Prostate gland (tissue), 2 donors: Measurements from ENCODE around the gene CREB3L1.

ENCODE experiments used
- POLR2A ChIP-seq: fragments of 450-650 bp; IDR thresholded peaks from one replicate; pipeline ENCODE4 v1.6.1; 2016; ENCODE audit warnings: antibody characterized with exemption, mild to moderate bottlenecking
- TF ChIP-seq, protein P1 (sequence below), 4 experiments: fragments of 200-600 bp in 2 of 4; fragments of 450-650 bp in 2 of 4; sonication (generic) in 2 of 4; IDR thresholded peaks; 1 replicate in 3 of 4; 2 replicates in 1 of 4; pipeline ENCODE4 v1.5.1; 2016 to 2019; ENCODE audit warnings: antibody characterized with exemption in 4 of 4, mild to moderate bottlenecking in 2 of 4, moderate library complexity in 2 of 4

GRCh38 chr11:46256540-46257001 is 20.9 kb upstream of the CREB3L1 start:
- TF ChIP-seq, protein P1, sequence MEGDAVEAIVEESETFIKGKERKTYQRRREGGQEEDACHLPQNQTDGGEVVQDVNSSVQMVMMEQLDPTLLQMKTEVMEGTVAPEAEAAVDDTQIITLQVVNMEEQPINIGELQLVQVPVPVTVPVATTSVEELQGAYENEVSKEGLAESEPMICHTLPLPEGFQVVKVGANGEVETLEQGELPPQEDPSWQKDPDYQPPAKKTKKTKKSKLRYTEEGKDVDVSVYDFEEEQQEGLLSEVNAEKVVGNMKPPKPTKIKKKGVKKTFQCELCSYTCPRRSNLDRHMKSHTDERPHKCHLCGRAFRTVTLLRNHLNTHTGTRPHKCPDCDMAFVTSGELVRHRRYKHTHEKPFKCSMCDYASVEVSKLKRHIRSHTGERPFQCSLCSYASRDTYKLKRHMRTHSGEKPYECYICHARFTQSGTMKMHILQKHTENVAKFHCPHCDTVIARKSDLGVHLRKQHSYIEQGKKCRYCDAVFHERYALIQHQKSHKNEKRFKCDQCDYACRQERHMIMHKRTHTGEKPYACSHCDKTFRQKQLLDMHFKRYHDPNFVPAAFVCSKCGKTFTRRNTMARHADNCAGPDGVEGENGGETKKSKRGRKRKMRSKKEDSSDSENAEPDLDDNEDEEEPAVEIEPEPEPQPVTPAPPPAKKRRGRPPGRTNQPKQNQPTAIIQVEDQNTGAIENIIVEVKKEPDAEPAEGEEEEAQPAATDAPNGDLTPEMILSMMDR (IDR thresholded peaks at IDR 0.05) = no peak
- TF ChIP-seq POLR2A = no peak
